HL-60 (cell line): ENCODE measurements around the gene A3GALT2.

Experiments used
- POLR2AphosphoS5 ChIP-seq: IDR thresholded peaks from 2 replicates; pipeline ENCODE4 v1.6.1; 2012; ENCODE audit warnings: low read depth
- SPI1 ChIP-seq: IDR thresholded peaks from 2 replicates; pipeline ENCODE4 v1.6.1; 2012; ENCODE audit warnings: low read depth, mild to moderate bottlenecking, borderline replicate concordance
- TF ChIP-seq, protein P1 (sequence below): IDR thresholded peaks from one replicate; pipeline ENCODE4 v1.5.1; 2011; ENCODE audit warnings: low read length, control low read depth, inconsistent platforms; ENCODE audit not compliant: insufficient read depth
- TF ChIP-seq, protein P2 (sequence below): IDR thresholded peaks from 2 replicates; pipeline ENCODE4 v1.6.1; 2012; ENCODE audit warnings: low read depth; ENCODE audit not compliant: insufficient replicate concordance

DNA sequence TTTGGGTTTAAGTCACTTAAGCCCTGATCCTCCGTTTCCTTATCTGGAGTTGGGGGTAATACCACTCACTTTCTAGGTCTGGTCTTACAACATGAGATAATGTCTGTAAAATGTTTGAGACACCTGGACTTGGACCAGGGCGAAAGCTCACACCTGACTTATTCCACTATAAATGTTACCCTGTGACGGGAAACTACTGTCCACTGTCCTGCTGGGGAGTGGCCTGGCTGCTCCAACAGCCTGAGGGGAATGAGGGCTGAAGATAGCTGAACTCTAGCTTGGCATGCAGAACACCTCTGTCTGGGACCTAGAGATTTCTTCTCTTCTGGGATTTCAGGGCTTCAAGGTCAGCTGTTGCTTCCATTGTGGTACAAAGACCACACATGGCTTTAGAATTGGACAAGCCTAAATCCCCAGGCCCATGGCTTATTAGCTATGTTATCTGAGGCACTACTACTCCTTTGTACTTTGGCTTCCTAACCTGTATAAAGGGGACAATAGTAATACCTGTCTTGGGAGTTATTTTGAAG, 9.5 kb upstream of the A3GALT2 start:
- TF ChIP-seq, protein P1, sequence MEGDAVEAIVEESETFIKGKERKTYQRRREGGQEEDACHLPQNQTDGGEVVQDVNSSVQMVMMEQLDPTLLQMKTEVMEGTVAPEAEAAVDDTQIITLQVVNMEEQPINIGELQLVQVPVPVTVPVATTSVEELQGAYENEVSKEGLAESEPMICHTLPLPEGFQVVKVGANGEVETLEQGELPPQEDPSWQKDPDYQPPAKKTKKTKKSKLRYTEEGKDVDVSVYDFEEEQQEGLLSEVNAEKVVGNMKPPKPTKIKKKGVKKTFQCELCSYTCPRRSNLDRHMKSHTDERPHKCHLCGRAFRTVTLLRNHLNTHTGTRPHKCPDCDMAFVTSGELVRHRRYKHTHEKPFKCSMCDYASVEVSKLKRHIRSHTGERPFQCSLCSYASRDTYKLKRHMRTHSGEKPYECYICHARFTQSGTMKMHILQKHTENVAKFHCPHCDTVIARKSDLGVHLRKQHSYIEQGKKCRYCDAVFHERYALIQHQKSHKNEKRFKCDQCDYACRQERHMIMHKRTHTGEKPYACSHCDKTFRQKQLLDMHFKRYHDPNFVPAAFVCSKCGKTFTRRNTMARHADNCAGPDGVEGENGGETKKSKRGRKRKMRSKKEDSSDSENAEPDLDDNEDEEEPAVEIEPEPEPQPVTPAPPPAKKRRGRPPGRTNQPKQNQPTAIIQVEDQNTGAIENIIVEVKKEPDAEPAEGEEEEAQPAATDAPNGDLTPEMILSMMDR: no peak
- TF ChIP-seq POLR2AphosphoS5 (no peak), SPI1 (no peak)
- TF ChIP-seq, protein P2, sequence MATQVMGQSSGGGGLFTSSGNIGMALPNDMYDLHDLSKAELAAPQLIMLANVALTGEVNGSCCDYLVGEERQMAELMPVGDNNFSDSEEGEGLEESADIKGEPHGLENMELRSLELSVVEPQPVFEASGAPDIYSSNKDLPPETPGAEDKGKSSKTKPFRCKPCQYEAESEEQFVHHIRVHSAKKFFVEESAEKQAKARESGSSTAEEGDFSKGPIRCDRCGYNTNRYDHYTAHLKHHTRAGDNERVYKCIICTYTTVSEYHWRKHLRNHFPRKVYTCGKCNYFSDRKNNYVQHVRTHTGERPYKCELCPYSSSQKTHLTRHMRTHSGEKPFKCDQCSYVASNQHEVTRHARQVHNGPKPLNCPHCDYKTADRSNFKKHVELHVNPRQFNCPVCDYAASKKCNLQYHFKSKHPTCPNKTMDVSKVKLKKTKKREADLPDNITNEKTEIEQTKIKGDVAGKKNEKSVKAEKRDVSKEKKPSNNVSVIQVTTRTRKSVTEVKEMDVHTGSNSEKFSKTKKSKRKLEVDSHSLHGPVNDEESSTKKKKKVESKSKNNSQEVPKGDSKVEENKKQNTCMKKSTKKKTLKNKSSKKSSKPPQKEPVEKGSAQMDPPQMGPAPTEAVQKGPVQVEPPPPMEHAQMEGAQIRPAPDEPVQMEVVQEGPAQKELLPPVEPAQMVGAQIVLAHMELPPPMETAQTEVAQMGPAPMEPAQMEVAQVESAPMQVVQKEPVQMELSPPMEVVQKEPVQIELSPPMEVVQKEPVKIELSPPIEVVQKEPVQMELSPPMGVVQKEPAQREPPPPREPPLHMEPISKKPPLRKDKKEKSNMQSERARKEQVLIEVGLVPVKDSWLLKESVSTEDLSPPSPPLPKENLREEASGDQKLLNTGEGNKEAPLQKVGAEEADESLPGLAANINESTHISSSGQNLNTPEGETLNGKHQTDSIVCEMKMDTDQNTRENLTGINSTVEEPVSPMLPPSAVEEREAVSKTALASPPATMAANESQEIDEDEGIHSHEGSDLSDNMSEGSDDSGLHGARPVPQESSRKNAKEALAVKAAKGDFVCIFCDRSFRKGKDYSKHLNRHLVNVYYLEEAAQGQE: no peak
